GM23248 (cell line): ENCODE measurements around the gene CHRNA4. TPM values are rescaled to one million over a fixed set of nuclear protein-coding genes. Genes with fewer than 3 reads are reported as not detected.
A peak's percentile ranks its signal among the peaks of the same experiment; 100 is the strongest.

Experiments used
- DNase-seq: peaks from one replicate; pipeline ENCODE4 v3.0.0-alpha.2; 2015
- H2AFZ ChIP-seq: fragments of 200-600 bp; sonication (generic); 2 replicates; pipeline ENCODE4 v1.6.1; 2016; ENCODE audit warnings: antibody characterized with exemption
- H3F3A ChIP-seq: fragments of 200-600 bp; sonication (generic); 2 replicates; pipeline ENCODE4 v1.6.1; 2016; ENCODE audit warnings: mild to moderate bottlenecking, antibody characterized with exemption, mixed run types; ENCODE audit not compliant: insufficient read depth
- H3K27ac ChIP-seq: fragments of 200-600 bp; sonication (generic); 2 replicates; pipeline ENCODE4 v1.5.1; 2016; ENCODE audit warnings: mild to moderate bottlenecking
- H3K27me3 ChIP-seq: fragments of 200-600 bp; sonication (generic); replicated peaks from 2 replicates; pipeline ENCODE4 v1.6.1; 2016; ENCODE audit warnings: mild to moderate bottlenecking; ENCODE audit not compliant: insufficient read depth
- H3K36me3 ChIP-seq: fragments of 200-600 bp; sonication (generic); 2 replicates; pipeline ENCODE4 v1.6.1; 2016; ENCODE audit warnings: low read depth, mild to moderate bottlenecking
- H3K4me1 ChIP-seq: fragments of 200-600 bp; sonication (generic); 2 replicates; pipeline ENCODE4 v1.6.1; 2016; ENCODE audit warnings: mild to moderate bottlenecking; ENCODE audit not compliant: insufficient read depth
- H3K4me2 ChIP-seq: fragments of 200-600 bp; sonication (generic); one replicate; pipeline ENCODE4 v1.6.1; 2016; ENCODE audit warnings: mild to moderate bottlenecking; ENCODE audit not compliant: unreplicated experiment
- H3K4me3 ChIP-seq: fragments of 200-600 bp; sonication (generic); 2 replicates; pipeline ENCODE4 v1.5.1; 2016; ENCODE audit warnings: mild to moderate bottlenecking
- H3K79me2 ChIP-seq: fragments of 200-600 bp; sonication (generic); 2 replicates; pipeline ENCODE4 v1.6.1; 2016; ENCODE audit warnings: mild to moderate bottlenecking; ENCODE audit not compliant: insufficient read depth
- H3K9ac ChIP-seq: fragments of 200-600 bp; sonication (generic); 2 replicates; pipeline ENCODE4 v1.6.1; 2016; ENCODE audit warnings: mild to moderate bottlenecking
- H3K9me2 ChIP-seq: fragments of 200-600 bp; sonication (generic); 2 replicates; pipeline ENCODE4 v1.6.1; 2016; ENCODE audit warnings: mixed run types, mild to moderate bottlenecking, moderate library complexity; ENCODE audit not compliant: insufficient read depth
- H3K9me3 ChIP-seq: fragments of 200-600 bp; sonication (generic); one replicate; pipeline ENCODE4 v1.6.1; 2017; ENCODE audit warnings: low read depth
- H4K20me1 ChIP-seq: fragments of 200-600 bp; sonication (generic); 2 replicates; pipeline ENCODE4 v1.6.0; 2016; ENCODE audit not compliant: insufficient read depth
- EZH2 ChIP-seq: fragments of 200-600 bp; sonication (generic); IDR thresholded peaks from 2 replicates; pipeline ENCODE4 v1.6.1; 2018; ENCODE audit warnings: antibody characterized with exemption, mild to moderate bottlenecking; ENCODE audit not compliant: insufficient read depth, poor library complexity, severe bottlenecking
- EZH2phosphoT487 ChIP-seq: fragments of 200-600 bp; sonication (generic); IDR thresholded peaks from 2 replicates; pipeline ENCODE4 v1.6.1; 2018; ENCODE audit warnings: antibody characterized with exemption, moderate library complexity, mild to moderate bottlenecking, low read depth; ENCODE audit not compliant: insufficient read depth
- WGBS, 2 experiments: methylation state at CpG; one replicate each; pipeline ENCODE4 v1.1.6; 2015 to 2017; ENCODE audit warnings: low lambda C conversion rate in 2 of 2, low coverage in 1 of 2; ENCODE audit errors: missing lambda C conversion rate in 2 of 2; 5-methylcytosine and 5-hydroxymethylcytosine counted together
- in situ Hi-C: fragments of 300-500 bp; cut with MboI; formaldehyde crosslinking; loops from 2 replicates; pipeline ENCODE4 v1.15.0; 2020
- polyA plus RNA-seq: library from polyadenylated mRNA; unstranded; fragments of >200 nt; fragmentation: Nextera tagmentation; extraction: Ambion mirVana; gene quantifications from 2 replicates; pipeline ENCODE4 v1.2.1, GENCODE V29; 2016
- total RNA-seq: library from RNA; depleted of rRNA; stranded (reverse); fragments of >200 nt; shearing (Covaris generic); gene quantifications from 2 replicates; pipeline ENCODE4 v1.2.3, GENCODE V29; 2014

CHRNA4 gene
- total and polyA plus RNA-seq, 2 experiments from 2014 or later: not detected

GRCh38 chr20:63318391-63319163 is 42.6 kb downstream of the CHRNA4 start:
- Histone ChIP-seq H3K79me2 (no peaks in the 10 kb centered on the region), H3K27me3 (peaks cover 11% of the 10 kb centered on the region), H3K9ac (no peak overlapping the region), H3K9me2 (no peaks in the 10 kb centered on the region), H3K4me3 (no peak overlapping the region), H3F3A (0 out of 2 replicates have a peak, but pooled peaks cover 4% of the 10 kb centered on the region), H3K36me3 (no peaks in the 10 kb centered on the region), H4K20me1 (no peaks in the 10 kb centered on the region), H3K27ac (no peak overlapping the region), H3K4me1 (no peaks in the 10 kb centered on the region), H2AFZ (no peak overlapping the region), H3K4me2 (no peak overlapping the region), H3K9me3 (no peaks in the 10 kb centered on the region)
- TF ChIP-seq EZH2phosphoT487 (no peak), EZH2 (no peak)
- in situ Hi-C loops: no loop called here
- 64 to 74% methylated on average over 21 to 22 of the region's 24 CpGs for WGBS, 2 experiments
- no peak for DNase-seq

DNA sequence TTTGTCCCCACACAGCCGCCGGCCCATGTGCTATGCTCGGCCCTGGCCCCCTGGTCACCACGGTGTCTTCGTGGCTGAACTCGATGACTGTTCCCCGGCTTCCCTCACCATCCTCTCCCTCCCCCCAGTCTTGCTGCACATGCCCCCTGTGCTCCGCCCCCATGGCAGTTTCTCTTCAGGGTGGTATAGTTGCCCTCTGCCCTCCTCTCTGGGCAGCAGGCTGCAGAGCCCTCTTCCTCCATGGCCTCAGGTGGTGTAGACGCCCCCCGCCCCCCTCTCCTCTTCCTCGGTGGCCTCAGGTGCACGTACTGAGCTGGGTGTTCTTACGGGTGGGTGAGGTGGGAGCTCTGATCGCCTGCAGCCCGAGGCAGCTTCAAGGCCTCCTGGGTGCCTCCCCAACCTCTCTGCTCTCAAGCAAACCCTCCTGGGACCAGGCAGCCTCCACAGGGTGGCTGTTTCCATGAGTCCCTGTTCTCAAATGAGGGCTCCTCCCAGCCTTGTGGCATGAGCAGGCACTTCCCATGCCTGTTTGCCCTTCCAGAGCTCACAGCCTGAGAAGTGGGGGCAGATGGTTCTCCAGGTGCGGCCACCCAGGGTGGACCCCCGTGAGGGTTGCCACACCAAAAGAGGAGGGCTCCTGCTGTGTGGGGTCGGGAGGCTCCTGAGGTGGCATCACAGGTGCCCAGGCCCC is 43.4 kb downstream of the CHRNA4 start:
- in situ Hi-C loops: no loop called here

GRCh38 chr20:63317061-63317460 is 44.1 kb downstream of the CHRNA4 start:
- H3K4me3 ChIP-seq: no peak overlapping the region
- no peak overlapping the region for H3K27ac ChIP-seq
- no peaks in the 10 kb centered on the region for H3K36me3 ChIP-seq
- H3K9me2 ChIP-seq: no peaks in the 10 kb centered on the region
- no peaks in the 10 kb centered on the region for H4K20me1 ChIP-seq
- DNase-seq: no peak
- H3K27me3 ChIP-seq: no peaks in the 10 kb centered on the region
- 64 to 67% methylated on average over 6 of the region's 6 CpGs for WGBS, 2 experiments
- no peaks in the 10 kb centered on the region for H3K79me2 ChIP-seq
- no peak overlapping the region for H2AFZ ChIP-seq
- no peak overlapping the region for H3K4me2 ChIP-seq
- no peaks in the 10 kb centered on the region for H3K9me3 ChIP-seq
- no peaks in the 10 kb centered on the region for H3F3A ChIP-seq
- no peaks in the 10 kb centered on the region for H3K4me1 ChIP-seq
- in situ Hi-C loops: no loop called here
- no peak for TF ChIP-seq EZH2phosphoT487
- TF ChIP-seq EZH2: no peak
- no peak overlapping the region for H3K9ac ChIP-seq

More for the DNA sequence above, 43.4 kb downstream of the CHRNA4 start:
- Histone ChIP-seq H3K9me2 (no peaks in the 10 kb centered on the region), H3K27me3 (0 out of 2 replicates have a peak, but pooled peaks cover 3% of the 10 kb centered on the region), H3F3A (no peaks in the 10 kb centered on the region), H3K9ac (no peak overlapping the region), H3K4me1 (no peaks in the 10 kb centered on the region), H3K4me2 (no peak overlapping the region), H3K9me3 (no peaks in the 10 kb centered on the region), H3K27ac (no peak overlapping the region), H3K79me2 (no peaks in the 10 kb centered on the region), H4K20me1 (no peaks in the 10 kb centered on the region), H3K4me3 (no peak overlapping the region), H2AFZ (no peak overlapping the region), H3K36me3 (no peaks in the 10 kb centered on the region)
- 62 to 64% methylated on average over 12 to 18 of the region's 18 CpGs for WGBS, 2 experiments
- DNase-seq: no peak
- TF ChIP-seq EZH2 (no peak), EZH2phosphoT487 (no peak)

DNA sequence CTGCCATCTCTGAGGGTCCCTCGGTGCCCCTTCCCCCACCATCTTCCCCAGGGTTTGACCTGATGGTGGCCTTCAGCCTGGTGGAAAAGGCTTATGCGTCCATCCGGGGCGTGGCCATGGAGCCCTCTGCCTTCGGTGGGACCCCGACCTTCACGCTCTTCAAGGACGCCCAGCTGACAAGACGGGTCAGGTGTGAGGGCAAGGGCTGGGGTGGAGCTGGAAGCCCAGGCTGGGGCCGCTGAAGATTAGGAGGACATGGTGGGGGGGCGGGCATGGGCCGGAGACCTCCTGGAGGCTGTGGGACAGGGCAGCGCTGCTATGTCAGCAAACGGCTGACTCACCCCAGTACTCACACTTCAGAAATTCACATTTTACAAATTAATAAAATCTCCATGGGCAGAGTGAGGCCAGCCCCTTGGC is 44.6 kb downstream of the CHRNA4 start:
- H3K27me3 ChIP-seq: no peaks in the 10 kb centered on the region
- peak; percentile 16 for DNase-seq
- H2AFZ ChIP-seq: no peak overlapping the region
- no peaks in the 10 kb centered on the region for H3K9me3 ChIP-seq
- no peak overlapping the region for H3K27ac ChIP-seq
- no peak overlapping the region for H3K4me2 ChIP-seq
- H3K79me2 ChIP-seq: no peaks in the 10 kb centered on the region
- TF ChIP-seq EZH2phosphoT487: no peak
- TF ChIP-seq EZH2: no peak
- H3K4me1 ChIP-seq: no peaks in the 10 kb centered on the region
- no peaks in the 10 kb centered on the region for H3K36me3 ChIP-seq
- 73 to 74% methylated on average over 12 to 14 of the region's 14 CpGs for WGBS, 2 experiments
- in situ Hi-C loops: no loop called here
- H3K4me3 ChIP-seq: no peak overlapping the region
- no peaks in the 10 kb centered on the region for H3K9me2 ChIP-seq
- no peaks in the 10 kb centered on the region for H4K20me1 ChIP-seq
- H3K9ac ChIP-seq: no peak overlapping the region
- no peaks in the 10 kb centered on the region for H3F3A ChIP-seq
